ENCODE data around the gene GLI3. TPM values are rescaled to one million over a fixed set of nuclear protein-coding genes. Genes with fewer than 3 reads are reported as not detected.

Gene GLI3
- total RNA-seq, 2 donors from 2014 or later = 9.2 to 14.7 TPM

- Histone ChIP-seq H3K36me3 (no peaks in the 10 kb centered on the region), H3K27ac (no peak overlapping the region), H3K27me3 (replicated peaks; ENCODE audit: insufficient read depth) (no peaks in the 10 kb centered on the region), H3K4me1 (replicated peaks) (no peaks in the 10 kb centered on the region), H3K4me3 (no peak overlapping the region), H3K9me3 (no peaks in the 10 kb centered on the region)
- intact Hi-C loops (cut with DNase I) = no loop called here
- 85% methylated on average over 10 of the region's 10 CpGs for WGBS
- TF ChIP-seq POLR2AphosphoS5 (IDR thresholded peaks at IDR 0.05) (no peak), CTCF (IDR thresholded peaks at IDR 0.05) (no peak), POLR2A (IDR thresholded peaks at IDR 0.05) (no peak)
- DNase-seq (ENCODE audit: low spot score) = no peak
Observed at GRCh38 chr7:42011846-42012245, 225.2 kb downstream of the GLI3 start.

GRCh38 chr7:42010751-42011150 is 226.3 kb downstream of the GLI3 start:
- no peak for DNase-seq (ENCODE audit: low spot score)
- H3K36me3 ChIP-seq = no peaks in the 10 kb centered on the region
- intact Hi-C loops (cut with DNase I) = no loop called here
- H3K27ac ChIP-seq = no peak overlapping the region
- no peaks in the 10 kb centered on the region for H3K4me1 ChIP-seq (replicated peaks)
- no peak for TF ChIP-seq CTCF (IDR thresholded peaks at IDR 0.05)
- no peak for TF ChIP-seq POLR2A (IDR thresholded peaks at IDR 0.05)
- TF ChIP-seq POLR2AphosphoS5 (IDR thresholded peaks at IDR 0.05) = no peak
- no peaks in the 10 kb centered on the region for H3K27me3 ChIP-seq (replicated peaks; ENCODE audit: insufficient read depth)
- no peak overlapping the region for H3K4me3 ChIP-seq
- H3K9me3 ChIP-seq = no peaks in the 10 kb centered on the region

- no peaks in the 10 kb centered on the region for H3K9me3 ChIP-seq
- no peaks in the 10 kb centered on the region for H3K36me3 ChIP-seq
- no peaks in the 10 kb centered on the region for H3K4me1 ChIP-seq (replicated peaks)
- H3K27me3 ChIP-seq (replicated peaks; ENCODE audit: insufficient read depth) = no peaks in the 10 kb centered on the region
- no peak overlapping the region for H3K4me3 ChIP-seq
- WGBS = 65% methylated on average over 3 of the region's 3 CpGs
- no peak for DNase-seq (ENCODE audit: low spot score)
- intact Hi-C loops (cut with DNase I) = no loop called here
- TF ChIP-seq CTCF (IDR thresholded peaks at IDR 0.05) = no peak
- no peak for TF ChIP-seq POLR2A (IDR thresholded peaks at IDR 0.05)
- no peak for TF ChIP-seq POLR2AphosphoS5 (IDR thresholded peaks at IDR 0.05)
- no peak overlapping the region for H3K27ac ChIP-seq
Observed at GRCh38 chr7:42006801-42007513, 230.1 kb downstream of the GLI3 start.

- no peaks in the 10 kb centered on the region for H3K9me3 ChIP-seq
- intact Hi-C loops (cut with DNase I) = no loop called here
- DNase-seq (ENCODE audit: low spot score) = no peak
- no peaks in the 10 kb centered on the region for H3K4me1 ChIP-seq (replicated peaks)
- no peak overlapping the region for H3K27ac ChIP-seq
- H3K27me3 ChIP-seq (replicated peaks; ENCODE audit: insufficient read depth) = no peaks in the 10 kb centered on the region
- H3K36me3 ChIP-seq = no peaks in the 10 kb centered on the region
- no peak overlapping the region for H3K4me3 ChIP-seq
- TF ChIP-seq CTCF (IDR thresholded peaks at IDR 0.05) (no peak), POLR2AphosphoS5 (IDR thresholded peaks at IDR 0.05) (no peak), POLR2A (IDR thresholded peaks at IDR 0.05) (no peak)
- 56% methylated on average over 2 of the region's 2 CpGs for WGBS
Observed at GRCh38 chr7:42002654-42003053, 234.4 kb downstream of the GLI3 start.

GRCh38 chr7:41999736-42000283 is 237.2 kb downstream of the GLI3 start:
- H3K27me3 ChIP-seq (replicated peaks; ENCODE audit: insufficient read depth) = no peaks in the 10 kb centered on the region
- DNase-seq (ENCODE audit: low spot score) = no peak
- H3K27ac ChIP-seq = no peak overlapping the region
- 88% methylated on average over 6 of the region's 6 CpGs for WGBS
- H3K36me3 ChIP-seq = no peaks in the 10 kb centered on the region
- intact Hi-C loops (cut with DNase I) = no loop called here
- TF ChIP-seq POLR2AphosphoS5 (IDR thresholded peaks at IDR 0.05) = no peak
- no peak for TF ChIP-seq POLR2A (IDR thresholded peaks at IDR 0.05)
- TF ChIP-seq CTCF (IDR thresholded peaks at IDR 0.05) = no peak
- H3K9me3 ChIP-seq = no peaks in the 10 kb centered on the region
- no peak overlapping the region for H3K4me3 ChIP-seq
- H3K4me1 ChIP-seq (replicated peaks) = no peaks in the 10 kb centered on the region
